DMS53 (cell line): Measurements from ENCODE around the gene RPLP2.
A peak's percentile ranks its signal among the peaks of the same experiment; 100 is the strongest.

ENCODE experiments used
- DNase-seq: peaks from one replicate; lab custom pipeline; 2025; lab: John Stamatoyannopoulos, UW

RPLP2 gene

DNA sequence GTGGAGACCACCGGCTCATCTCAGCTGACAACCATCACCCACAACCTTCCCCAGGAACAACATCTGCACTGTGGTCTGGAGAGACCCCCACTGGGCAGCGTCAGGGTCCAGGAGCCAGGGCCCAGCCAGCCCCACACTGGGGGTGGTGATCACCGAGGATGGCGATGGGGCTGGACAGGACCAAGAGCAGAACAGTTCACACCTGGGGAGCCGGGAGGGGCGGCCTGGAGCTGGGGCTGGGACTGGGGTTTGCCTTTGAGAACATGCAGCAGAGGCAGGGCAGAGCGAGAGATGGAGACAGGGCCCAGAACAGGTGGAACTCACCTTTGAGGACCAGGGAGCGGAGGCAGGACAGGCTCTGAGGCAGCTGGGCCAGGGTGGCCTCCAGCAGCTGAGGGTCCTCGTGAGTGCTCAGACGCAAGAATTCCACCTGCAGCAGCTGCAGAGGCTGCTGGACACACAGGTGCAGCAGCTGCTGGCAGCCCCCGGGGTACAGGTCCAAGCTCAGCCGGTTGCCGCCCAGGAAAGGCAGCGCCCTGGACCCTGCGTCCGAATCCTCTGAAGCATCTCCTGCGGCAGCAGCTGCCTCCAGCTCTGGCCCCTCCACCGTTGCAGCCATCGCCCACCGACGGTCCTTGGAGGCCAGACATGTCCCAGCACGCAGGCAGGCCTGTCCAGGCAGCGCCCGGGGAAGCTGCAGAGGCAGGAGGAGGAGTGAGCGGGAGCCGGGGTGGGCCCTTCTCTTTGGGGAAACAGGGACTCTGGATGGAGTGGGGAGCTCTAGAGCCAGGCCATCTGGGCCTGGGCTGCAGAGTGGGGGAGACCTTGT, 5.8 kb upstream of the RPLP2 start:
- DNase-seq, result peak; percentile 84

DNA sequence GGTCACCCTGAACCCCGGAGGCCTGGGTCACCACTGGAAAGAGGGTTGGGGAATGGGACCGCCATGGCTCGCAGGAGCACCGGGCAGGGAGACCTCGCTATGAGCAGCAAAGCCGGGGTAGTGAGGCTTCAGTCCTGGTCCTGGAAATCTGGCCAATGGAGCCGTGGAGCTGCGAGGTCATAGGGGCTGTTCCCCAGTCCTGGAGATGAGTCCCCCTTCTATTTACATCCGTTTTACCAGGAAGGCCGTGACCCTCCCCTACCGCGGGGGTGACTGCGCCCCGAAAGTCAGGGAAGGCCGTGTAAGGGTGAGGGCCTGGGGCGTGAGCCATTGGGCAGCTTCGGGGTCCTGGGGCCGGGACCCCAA, 5.2 kb upstream of the RPLP2 start:
- peak; percentile 68 for DNase-seq

DNA sequence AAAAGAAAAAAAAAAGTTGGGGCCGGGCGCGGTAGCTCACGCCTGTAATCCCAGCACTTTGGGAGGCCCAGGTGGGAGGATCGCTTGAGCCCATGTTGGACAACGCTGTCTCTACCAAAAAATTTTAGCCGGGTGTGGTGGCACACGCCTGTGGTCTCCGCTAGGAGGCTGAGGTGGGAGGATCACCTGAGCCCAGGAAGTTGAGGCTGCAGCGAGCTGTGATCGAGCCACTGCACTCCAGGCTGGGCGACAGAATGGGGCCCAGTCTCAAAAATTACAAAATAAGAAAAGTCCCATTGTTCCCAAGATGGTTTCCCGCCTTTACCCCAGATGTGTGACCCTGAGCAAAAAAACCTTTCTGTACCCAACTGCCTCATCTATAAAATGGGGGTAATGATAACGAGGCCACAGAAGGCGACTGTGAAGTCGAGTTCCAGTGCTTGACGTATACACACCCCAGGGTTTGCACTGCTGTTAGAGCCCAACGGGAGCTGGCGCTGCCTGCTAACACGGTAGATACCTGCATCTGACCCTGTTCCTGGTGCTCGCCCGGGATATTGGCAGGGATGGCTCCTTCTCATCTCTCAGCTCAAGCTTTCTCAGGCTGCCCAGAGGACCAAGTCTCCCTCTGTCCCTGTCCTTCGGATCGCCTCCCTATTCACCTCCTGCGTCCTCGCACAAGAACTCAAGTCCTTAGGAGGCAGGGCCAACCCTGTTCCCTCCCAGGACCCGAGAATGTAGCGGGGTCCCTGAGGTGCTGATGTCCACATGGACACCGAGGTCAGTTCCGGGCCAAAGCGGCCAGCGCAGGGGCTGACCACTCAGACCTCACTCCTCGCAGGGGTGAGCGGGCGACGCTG, 1.1 kb upstream of the RPLP2 start:
- peak; percentile 83 for DNase-seq

DNA sequence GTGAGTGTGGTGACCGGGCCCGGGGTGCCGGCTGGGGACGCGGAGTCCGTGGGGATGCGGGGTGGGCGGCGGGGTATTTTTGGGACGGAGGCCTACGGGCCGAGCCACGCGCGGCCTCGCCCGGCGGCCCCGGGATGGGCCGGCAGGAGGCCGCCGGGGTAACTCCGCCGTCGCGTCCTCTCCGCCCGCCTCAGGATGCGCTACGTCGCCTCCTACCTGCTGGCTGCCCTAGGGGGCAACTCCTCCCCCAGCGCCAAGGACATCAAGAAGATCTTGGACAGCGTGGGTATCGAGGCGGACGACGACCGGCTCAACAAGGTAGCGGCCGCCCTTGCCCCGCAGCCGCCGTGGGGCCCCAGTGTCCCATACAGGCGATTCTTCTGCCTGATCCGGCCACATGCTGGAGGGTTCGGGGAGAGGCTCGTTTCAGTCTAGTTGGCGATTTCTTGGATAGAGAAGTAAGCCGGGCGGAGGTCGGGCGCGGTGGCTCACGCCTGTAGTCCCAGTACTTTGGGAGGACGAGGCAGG, 337 bp downstream of the RPLP2 start:
- peak; percentile 71 for DNase-seq

DNA sequence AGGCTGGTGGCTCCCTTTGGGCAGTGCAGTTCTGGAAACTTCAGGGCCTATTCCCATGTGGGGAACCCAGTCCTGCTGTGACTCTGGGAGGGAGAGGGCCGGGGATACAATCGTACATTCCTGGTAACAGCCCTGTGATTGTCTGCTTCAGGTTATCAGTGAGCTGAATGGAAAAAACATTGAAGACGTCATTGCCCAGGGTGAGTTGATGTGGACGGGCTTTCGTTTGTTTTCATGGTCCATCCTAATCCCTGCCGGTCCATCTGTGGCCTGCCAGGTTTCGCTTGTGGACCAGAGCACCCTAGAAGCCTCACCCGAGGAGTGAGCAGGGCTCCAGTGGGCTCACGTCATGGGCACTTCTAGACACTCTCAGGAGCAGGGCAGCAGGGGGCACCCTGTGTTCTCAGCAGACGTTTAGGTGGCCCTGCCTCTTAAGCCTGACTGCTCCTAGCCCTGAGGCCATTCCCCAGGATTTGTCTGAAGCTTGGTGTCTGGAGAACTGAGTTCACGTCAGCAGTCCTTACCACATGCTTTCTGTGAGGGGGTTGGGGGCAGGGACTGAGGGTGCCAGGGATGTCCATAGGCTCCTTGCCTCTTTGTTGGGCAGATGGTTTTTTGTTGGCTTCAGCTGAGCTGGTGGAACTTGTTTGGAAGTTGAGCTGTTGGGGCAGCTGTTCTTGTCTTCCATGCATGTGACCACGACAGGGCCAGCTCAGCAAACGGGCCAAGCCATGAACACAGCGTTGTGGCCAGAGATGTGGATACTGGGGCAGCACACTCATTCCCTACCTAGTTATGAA, 1.9 kb downstream of the RPLP2 start:
- no peak for DNase-seq

DNA sequence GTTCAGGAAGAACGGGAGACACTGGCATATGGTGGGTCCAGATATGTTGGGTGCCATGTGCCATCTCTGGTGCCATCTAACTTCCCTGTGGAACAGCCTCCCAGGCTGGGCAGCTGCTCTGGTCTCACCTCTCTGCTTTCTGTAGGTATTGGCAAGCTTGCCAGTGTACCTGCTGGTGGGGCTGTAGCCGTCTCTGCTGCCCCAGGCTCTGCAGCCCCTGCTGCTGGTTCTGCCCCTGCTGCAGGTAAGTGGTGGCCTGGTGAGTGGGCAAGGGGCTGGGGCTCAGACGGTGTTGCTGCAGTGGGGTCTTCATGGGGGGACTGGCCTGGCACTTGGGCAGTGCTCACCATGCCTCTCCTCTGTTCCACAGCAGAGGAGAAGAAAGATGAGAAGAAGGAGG, 2.6 kb downstream of the RPLP2 start:
- no peak for DNase-seq

DNA sequence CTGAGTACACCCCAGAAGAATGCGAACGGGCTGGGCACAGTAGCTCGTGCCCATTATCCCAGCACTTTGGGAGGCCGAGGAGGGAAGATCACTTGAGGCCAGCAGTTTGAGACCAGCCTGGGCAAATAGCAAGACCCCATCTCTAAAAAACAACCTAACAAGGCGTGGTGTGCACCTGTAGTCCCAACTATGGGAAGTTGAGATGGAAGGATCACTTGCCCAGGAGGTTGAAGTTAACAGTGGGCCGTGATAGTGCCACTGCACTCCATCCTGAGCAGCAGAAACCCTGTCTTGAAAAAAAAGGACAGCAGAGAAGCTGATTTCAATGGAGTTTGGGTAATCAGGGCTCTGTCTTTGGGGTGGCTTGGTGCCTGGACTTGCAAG, 3.3 kb downstream of the RPLP2 start:
- DNase-seq, result no peak

DNA sequence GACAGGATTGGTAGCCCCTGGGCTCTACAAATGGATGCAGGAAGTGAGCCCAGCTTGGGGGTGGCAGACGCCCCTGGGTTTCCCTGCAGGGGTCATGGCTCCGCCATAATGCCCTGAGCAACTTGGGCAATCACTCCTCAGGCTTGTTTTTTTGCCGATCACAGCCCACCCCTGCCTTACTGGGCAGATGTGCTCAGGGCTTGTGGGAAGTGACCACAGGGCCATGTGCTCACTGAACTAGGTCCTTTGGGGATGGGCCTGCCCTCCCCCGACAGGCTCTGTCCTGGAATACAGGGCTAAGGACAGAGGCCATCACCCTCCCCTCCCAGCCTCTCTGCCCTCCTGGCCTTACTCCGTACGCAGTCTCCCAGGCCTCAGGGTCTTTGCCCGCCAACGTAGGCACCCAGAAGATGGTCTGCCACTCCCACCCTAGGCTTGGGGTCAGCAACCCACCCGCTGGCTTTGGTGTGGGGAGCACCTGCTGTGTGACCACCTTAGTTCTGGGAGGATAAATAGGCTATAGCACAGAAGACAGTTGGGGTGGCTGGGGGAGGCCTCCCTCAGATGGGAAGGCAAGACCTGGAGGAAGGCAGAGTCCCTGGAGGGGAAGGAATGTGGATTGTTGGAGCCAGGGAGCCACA, 3.8 kb downstream of the RPLP2 start:
- DNase-seq, result no peak

DNA sequence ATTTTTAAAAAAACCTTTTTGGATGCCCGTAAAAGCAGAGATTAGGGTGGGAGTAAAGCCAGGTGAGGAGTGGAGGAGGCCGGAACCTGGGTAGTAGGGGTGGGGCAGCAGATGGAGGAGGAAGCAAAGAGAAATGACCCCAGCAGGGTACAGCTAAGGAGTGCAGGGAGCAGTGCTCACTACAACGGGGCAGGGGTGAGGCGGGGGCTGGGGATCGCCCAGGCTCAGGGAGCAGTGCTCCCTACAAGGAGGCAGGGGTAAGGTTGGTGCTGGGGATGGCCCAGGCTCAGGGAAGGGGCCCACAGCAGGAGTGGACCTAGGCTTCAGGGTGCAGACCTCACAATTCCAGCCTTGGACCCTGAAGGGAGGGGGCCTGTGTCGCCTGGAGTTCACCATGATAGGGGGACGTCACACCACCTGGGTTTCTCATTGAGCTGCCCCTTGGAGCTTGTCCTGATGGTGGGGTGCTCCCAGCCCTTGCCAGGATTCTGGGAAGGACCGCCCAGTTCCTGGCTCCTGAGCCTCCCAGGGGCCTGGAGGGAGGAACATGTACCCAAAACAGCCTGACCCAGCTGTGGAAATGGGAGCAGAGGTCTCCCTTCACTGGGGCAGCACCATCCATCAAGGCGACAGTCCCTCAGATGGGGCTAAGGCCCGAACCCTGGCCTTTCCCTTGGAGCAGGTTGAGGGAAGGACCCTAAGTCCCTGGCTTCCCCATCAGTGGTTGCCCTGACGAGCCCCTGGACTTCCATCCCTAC, 6.1 kb downstream of the RPLP2 start:
- DNase-seq, result no peak

DNA sequence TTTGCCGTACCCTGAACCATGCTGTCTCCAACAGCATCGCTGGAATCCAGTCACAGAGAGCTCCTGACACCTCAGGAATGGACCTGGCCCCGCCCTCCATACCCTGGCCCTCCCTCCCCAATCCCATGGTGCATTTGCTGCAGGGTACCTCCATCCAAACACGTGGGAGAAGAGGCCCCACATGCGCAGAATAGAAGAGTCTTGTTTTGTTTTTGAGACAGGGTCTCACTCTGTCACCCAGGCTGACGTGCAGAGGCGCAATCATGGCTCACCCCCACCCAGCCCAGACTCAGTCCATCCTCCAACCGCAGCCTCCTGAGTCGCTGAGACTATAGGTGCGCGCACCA, 6.6 kb downstream of the RPLP2 start:
- DNase-seq, result peak; percentile 56

DNA sequence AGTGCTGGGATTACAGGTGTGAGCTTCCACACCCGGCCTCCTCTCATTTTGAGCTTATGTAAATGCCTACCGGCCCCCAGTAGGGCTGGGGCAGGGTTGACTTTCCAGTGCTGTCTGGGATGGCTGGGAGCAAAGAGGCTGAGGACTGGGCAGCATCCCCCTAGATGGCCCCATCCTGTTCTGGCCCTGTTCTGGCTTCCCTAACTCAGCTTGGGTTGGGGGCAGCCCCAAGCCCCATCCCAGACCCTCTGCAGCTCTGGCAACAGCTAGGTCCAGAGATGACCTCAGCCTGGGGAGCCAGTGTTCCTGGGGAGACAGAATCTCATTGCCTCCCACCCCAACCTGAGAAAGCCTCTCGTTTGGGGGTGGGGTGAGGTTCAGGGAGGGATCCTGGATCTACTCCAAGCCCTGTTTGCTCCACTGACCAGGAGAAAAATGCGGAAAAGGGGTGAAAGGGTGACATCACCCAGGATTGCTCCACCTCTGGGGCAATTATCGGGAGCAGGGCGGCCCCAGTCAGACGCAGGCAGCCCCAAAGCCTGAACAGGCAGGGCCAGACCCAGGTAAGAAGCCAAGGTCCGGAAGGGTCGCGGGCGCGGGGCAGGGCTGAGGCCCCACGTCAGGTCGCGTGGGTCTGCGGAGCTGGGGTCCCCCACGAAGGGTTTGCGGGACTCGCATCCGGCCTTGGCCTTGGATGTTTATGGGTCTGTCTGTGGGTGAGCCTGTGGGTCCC, 8.8 kb downstream of the RPLP2 start, which contains the start of gene PNPLA2:
PNPLA2 (plus strand) TSS at position 519 of the 733 bp plus-strand sequence. CDS start 805 bp downstream, outside the sequence.
- DNase-seq, result peak; percentile 64

DNA sequence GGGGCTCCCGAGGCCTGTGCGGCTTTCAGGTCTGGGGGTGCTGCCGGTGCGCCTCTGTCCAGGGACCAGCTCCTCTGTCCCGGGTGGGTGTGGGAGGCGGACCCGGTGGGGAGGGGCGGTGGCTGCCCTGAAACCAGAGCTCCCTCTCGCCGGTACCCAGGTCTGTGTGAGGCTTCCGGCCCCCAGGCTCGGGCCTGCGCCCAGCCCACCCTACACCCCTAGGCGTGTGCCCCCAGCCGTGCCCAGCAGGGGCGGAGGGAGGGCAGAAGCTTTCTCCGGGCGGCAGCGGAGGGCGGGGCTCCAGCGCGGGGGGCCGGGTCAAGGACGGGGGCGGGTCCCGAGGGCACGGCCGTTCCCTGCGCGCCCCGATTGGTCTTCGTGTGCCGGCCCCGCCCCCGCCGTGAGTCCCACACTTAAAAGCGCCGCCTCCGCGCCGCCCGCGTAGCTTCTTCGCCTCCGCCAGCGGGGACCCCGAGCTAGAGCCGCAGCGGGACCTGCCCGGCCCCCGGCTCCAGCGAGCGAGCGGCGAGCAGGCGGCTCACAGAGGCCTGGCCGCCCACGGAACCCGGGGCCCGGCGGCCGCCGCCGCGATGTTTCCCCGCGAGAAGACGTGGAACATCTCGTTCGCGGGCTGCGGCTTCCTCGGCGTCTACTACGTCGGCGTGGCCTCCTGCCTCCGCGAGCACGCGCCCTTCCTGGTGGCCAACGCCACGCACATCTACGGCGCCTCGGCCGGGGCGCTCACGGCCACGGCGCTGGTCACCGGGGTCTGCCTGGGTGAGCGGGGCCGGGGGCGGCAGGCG, 9.6 kb downstream of the RPLP2 start:
- DNase-seq, result peak; percentile 98

DNA sequence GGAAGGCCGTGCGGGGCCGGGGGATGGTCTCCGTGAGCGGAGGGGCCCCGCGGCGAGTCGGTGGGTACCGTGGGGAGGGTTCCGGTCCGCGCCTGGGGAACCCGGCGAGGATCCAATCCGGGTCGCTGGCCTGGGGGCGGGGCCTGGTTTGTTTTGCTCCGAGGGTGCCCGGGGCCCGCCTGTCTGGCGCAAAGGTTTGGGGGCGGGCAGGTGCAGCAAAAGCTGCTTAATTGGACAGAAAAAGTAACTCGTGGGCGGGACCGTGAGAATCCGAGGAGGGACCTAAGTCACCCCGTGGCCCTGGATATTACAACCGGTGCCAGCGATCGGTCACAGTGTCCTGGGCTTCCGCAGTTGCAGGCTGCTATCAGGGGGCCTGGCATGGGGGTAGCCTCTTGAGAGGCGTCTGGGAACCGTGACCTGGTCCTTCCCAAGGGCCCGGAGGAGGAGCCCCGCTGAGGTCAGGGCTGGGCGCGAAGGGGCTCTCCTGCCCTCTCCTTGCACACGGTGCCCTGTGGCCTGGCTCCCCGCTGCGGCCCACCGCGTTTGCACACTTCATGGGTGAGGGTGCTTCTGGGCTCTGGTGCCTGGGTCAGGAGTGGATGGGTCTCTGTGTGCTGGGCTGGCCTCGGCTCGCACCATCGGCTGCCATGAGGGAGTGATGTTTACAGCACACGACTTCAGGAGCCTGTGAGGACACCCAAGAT, 10.3 kb downstream of the RPLP2 start:
- DNase-seq, result peak; percentile 99

DNA sequence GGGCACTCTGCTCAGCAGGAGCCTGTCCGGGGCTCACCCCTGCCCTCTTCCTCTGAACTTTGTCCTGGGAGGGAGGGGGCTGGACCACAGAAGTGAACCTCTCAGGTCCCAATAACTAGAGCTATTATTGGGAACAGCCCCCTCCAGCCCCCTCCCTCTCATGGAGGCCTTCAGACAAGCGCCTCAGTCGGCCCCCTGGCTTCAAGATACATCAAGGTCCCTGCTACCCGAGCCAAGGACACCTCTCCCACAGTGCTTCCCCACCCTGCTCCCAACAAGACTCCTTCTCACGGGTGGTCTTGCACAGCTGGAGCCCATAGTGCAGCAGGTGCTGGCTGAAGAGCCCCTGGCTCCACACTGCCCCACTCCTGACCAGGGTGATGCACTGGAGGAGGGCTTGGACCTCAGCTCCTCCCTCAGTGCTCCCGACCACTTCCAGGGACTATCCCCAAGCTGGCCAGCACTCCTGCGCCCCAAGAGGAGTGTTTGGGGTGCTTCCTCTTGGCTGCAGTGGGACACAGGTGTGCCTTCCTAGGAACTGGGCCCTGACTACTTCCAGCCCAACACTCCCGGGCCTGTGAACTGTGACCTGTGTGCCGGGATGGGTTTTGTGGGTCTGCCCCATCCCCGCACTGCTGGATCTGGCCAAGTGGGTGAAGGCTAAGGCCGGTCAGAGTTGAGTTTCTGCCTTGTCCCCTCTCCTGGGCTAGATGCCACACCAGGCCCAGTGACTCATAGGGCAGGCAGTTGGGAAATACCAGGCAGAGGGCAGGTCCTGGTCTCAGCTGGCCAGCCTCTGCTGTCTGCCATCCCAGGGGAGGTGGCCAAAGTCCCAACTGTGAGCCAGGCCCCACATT, 11.1 kb downstream of the RPLP2 start:
- peak; percentile 84 for DNase-seq

DNA sequence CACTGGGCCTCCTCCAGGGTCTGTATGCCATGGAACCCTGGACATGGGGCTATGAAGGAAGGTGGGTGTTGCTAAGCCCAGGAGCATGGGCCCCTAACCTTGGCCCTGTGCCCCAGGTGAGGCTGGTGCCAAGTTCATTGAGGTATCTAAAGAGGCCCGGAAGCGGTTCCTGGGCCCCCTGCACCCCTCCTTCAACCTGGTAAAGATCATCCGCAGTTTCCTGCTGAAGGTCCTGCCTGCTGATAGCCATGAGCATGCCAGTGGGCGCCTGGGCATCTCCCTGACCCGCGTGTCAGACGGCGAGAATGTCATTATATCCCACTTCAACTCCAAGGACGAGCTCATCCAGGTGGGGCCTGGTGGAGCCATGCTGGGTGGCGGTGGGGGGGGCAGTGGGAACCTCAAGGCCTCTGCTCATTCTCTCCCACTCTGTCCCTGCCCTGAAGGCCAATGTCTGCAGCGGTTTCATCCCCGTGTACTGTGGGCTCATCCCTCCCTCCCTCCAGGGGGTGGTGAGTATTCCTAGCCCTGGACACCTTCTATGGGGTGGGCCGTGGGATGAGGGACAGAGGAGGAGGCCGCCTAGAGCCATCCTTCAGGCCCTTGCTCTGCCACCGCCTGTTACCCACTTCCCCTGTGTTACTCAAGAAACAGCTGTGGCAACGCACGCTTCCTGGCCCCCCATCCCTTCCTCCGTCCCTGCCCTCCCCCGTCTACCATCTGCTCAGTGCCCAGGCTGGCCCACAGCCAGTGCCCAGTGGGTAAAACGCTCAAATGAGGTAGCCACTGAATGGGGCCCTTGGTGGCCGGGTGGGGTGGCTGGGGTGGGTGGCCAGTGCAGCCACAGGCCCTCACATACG, 12.0 kb downstream of the RPLP2 start:
- DNase-seq, result peak; percentile 61

DNA sequence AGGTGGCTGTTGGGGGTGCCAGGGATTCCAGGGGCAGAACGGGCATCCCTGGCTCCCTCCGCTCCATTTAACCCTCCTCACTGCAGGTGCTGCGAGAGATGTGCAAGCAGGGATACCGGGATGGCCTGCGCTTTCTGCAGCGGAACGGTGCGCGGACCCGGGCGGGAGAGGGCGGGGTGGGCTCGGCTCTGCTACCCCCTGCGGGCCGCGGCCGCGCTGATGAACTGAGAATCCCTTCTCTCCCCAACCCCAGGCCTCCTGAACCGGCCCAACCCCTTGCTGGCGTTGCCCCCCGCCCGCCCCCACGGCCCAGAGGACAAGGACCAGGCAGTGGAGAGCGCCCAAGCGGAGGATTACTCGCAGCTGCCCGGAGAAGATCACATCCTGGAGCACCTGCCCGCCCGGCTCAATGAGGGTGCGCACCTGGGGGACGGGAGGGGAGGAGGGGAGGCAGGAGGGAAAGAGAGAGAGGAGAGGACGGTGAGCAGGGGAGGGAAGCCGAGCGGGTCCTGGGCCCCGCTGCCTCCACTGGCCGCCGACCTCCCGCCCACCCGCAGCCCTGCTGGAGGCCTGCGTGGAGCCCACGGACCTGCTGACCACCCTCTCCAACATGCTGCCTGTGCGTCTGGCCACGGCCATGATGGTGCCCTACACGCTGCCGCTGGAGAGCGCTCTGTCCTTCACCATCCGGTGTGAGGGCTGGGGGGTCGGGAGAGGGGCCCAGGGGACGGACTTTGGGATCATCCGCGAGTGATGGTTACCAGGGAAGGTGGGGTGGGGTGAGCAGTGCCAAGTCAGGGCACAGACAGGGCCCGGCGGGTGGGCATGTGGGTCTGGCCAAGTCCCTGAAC, 13.9 kb downstream of the RPLP2 start:
- peak; percentile 91 for DNase-seq
